Osteocyte (in vitro differentiated cells): ENCODE measurements around the gene PITPNM1. TPM values are rescaled to one million over a fixed set of nuclear protein-coding genes. Genes with fewer than 3 reads are reported as not detected.

Experiments used
- DNase-seq: peaks from one replicate; pipeline ENCODE4 v3.0.0; 2021; ENCODE audit warnings: mixed read lengths; ENCODE audit not compliant: unreplicated experiment; ENCODE audit errors: extremely low spot score
- H3K27ac Mint-ChIP-seq: one replicate; pipeline ENCODE4 v1.8.0; 2021; ENCODE audit warnings: mild to moderate bottlenecking, mixed read lengths; ENCODE audit not compliant: unreplicated experiment
- H3K27me3 Mint-ChIP-seq: one replicate; pipeline ENCODE4 v1.8.0; 2021; ENCODE audit warnings: mixed read lengths; ENCODE audit not compliant: unreplicated experiment
- H3K36me3 Mint-ChIP-seq: one replicate; pipeline ENCODE4 v1.8.0; 2021; ENCODE audit warnings: mixed read lengths; ENCODE audit not compliant: unreplicated experiment
- H3K4me1 Mint-ChIP-seq: one replicate; pipeline ENCODE4 v1.8.0; 2021; ENCODE audit warnings: mixed read lengths; ENCODE audit not compliant: unreplicated experiment
- H3K4me3 Mint-ChIP-seq: one replicate; pipeline ENCODE4 v1.8.0; 2021; ENCODE audit warnings: mild to moderate bottlenecking, moderate library complexity, mixed read lengths; ENCODE audit not compliant: unreplicated experiment
- H3K9me3 Mint-ChIP-seq: one replicate; pipeline ENCODE4 v1.8.0; 2021; ENCODE audit warnings: mixed read lengths; ENCODE audit not compliant: unreplicated experiment
- total RNA-seq: library from RNA; stranded (reverse); gene quantifications from 2 replicates; pipeline ENCODE4 v1.2.1, GENCODE V29; 2021
- TF ChIP-seq, protein P1 (sequence below): fragments of 200-600 bp; sonication (generic); IDR thresholded peaks from 2 replicates; pipeline ENCODE4 v1.5.0; 2021; ENCODE audit warnings: antibody characterized with exemption, mild to moderate bottlenecking, moderate library complexity

The PITPNM1 gene
- total RNA-seq, 1 donor from 2014 or later, result 46.9 TPM

GRCh38 chr11:67532889-67533288, 27.7 kb upstream of the PITPNM1 start:
- no peak for DNase-seq
- Mint-ChIP-seq H3K9me3 (peaks cover 10% of the 10 kb centered on the region), H3K36me3 (no peaks in the 10 kb centered on the region), H3K4me1 (no peaks in the 10 kb centered on the region), H3K4me3 (no peak overlapping the region), H3K27ac (no peak overlapping the region), H3K27me3 (peaks cover 8% of the 10 kb centered on the region)
- TF ChIP-seq, protein P1, sequence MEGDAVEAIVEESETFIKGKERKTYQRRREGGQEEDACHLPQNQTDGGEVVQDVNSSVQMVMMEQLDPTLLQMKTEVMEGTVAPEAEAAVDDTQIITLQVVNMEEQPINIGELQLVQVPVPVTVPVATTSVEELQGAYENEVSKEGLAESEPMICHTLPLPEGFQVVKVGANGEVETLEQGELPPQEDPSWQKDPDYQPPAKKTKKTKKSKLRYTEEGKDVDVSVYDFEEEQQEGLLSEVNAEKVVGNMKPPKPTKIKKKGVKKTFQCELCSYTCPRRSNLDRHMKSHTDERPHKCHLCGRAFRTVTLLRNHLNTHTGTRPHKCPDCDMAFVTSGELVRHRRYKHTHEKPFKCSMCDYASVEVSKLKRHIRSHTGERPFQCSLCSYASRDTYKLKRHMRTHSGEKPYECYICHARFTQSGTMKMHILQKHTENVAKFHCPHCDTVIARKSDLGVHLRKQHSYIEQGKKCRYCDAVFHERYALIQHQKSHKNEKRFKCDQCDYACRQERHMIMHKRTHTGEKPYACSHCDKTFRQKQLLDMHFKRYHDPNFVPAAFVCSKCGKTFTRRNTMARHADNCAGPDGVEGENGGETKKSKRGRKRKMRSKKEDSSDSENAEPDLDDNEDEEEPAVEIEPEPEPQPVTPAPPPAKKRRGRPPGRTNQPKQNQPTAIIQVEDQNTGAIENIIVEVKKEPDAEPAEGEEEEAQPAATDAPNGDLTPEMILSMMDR, result no peak

GRCh38 chr11:67530282-67530592, 25.1 kb upstream of the PITPNM1 start:
- peaks cover 10% of the 10 kb centered on the region for H3K9me3 Mint-ChIP-seq
- TF ChIP-seq, protein P1, result no peak
- no peaks in the 10 kb centered on the region for H3K4me1 Mint-ChIP-seq
- H3K36me3 Mint-ChIP-seq, result no peaks in the 10 kb centered on the region
- H3K4me3 Mint-ChIP-seq, result no peak overlapping the region
- peaks cover 14% of the 10 kb centered on the region for H3K27me3 Mint-ChIP-seq
- no peak for DNase-seq
- no peak overlapping the region for H3K27ac Mint-ChIP-seq

DNA sequence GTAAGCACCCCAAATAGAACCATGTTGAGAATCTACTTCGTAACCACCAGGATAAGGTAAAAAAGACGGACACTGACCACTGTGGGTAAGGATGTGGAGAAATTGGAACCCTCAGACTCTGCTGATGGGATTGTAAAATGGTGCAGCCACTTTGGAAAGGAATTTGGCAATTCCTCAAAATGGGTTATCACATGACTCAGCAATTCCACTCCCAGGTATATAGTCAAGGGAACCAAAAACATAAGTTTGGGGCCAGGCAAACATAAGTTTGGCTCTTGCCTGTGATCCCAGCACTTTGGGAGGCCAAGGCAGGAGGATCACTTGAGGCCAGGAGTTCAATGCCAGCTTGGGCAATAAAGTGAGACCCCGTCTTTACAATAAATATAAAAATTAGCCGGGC, 23.2 kb upstream of the PITPNM1 start:
- no peaks in the 10 kb centered on the region for H3K36me3 Mint-ChIP-seq
- peaks cover 5% of the 10 kb centered on the region for H3K9me3 Mint-ChIP-seq
- H3K4me3 Mint-ChIP-seq, result no peak overlapping the region
- no peak overlapping the region for H3K27ac Mint-ChIP-seq
- TF ChIP-seq, protein P1, result no peak
- no peak for DNase-seq
- no peaks in the 10 kb centered on the region for H3K4me1 Mint-ChIP-seq
- peaks cover 17% of the 10 kb centered on the region for H3K27me3 Mint-ChIP-seq

GRCh38 chr11:67525275-67525976, 20.3 kb upstream of the PITPNM1 start:
- no peaks in the 10 kb centered on the region for H3K4me1 Mint-ChIP-seq
- TF ChIP-seq, protein P1, result no peak
- H3K4me3 Mint-ChIP-seq, result no peak overlapping the region
- no peaks in the 10 kb centered on the region for H3K36me3 Mint-ChIP-seq
- no peaks in the 10 kb centered on the region for H3K9me3 Mint-ChIP-seq
- peaks cover 13% of the 10 kb centered on the region for H3K27me3 Mint-ChIP-seq
- no peak overlapping the region for H3K27ac Mint-ChIP-seq
- DNase-seq, result no peak

GRCh38 chr11:67524480-67524808, 19.3 kb upstream of the PITPNM1 start:
- H3K27me3 Mint-ChIP-seq, result peaks cover 13% of the 10 kb centered on the region
- H3K4me3 Mint-ChIP-seq, result no peak overlapping the region
- DNase-seq, result no peak
- no peaks in the 10 kb centered on the region for H3K9me3 Mint-ChIP-seq
- H3K4me1 Mint-ChIP-seq, result no peaks in the 10 kb centered on the region
- TF ChIP-seq, protein P1, result no peak
- no peaks in the 10 kb centered on the region for H3K36me3 Mint-ChIP-seq
- no peak overlapping the region for H3K27ac Mint-ChIP-seq
